ENCODE results near the gene KATNBL1.

Gene KATNBL1

DNA sequence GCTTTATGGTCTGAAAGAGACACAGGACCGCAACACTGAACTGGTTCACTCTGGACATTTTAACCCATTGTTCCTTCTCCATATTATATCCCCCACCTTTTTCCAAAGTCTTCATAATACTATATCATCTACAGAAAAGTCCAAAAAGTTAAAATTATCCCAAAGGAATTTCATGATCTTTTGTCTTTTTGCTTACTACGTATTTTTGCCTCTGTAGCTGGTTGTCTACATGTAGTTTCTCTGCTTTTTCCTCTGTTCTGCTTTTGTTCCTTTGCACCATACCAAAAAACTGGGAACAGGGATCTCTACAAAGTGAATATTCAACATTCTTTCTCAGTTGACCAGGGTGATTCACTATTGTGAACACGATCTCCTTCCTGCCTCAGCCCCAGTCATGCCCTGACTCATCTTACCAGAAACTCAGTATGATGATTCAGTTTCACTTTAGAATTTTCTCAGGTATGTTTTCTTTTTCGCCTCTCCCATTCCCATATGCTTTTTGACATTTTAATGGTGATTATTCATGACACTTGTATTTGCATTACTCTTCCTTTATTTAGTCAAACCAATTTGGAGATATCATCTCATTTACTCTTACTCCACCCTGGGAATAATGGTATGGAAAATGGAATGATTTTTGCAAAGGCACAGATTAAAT lies 29.4 kb upstream of the KATNBL1 start:
- Histone ChIP-seq H3K4ac (ENCODE audit: low read depth, low read length) (no peak overlapping the region), H3K4me1 (ENCODE audit: control insufficient read depth, low read depth, low read length) (no peaks in the 10 kb centered on the region), H3K79me2 (ENCODE audit: control insufficient read depth, insufficient read depth, low read length) (no peaks in the 10 kb centered on the region), H3K4me3 (ENCODE audit: low read length) (no peak overlapping the region), H2BK15ac (replicated peaks; ENCODE audit: low read depth) (no peak overlapping the region), H3K27me3 (ENCODE audit: insufficient read depth, low read length, poor library complexity) (no peaks in the 10 kb centered on the region), H2AK5ac (ENCODE audit: low read length) (no peak overlapping the region), H3K27ac (ENCODE audit: low read depth, low read length) (no peak overlapping the region), H3K56ac (ENCODE audit: low read length) (no peak overlapping the region), H3K79me1 (ENCODE audit: low read length) (no peaks in the 10 kb centered on the region), H4K8ac (ENCODE audit: low read depth, low read length) (no peak overlapping the region), H3K4me2 (ENCODE audit: low read length) (no peak overlapping the region), H3K18ac (ENCODE audit: low read length) (no peak overlapping the region), H2BK5ac (ENCODE audit: low read length) (no peak overlapping the region), H3K9ac (ENCODE audit: low read length) (no peak overlapping the region), H3K36me3 (ENCODE audit: control insufficient read depth, insufficient read depth, low read length) (no peaks in the 10 kb centered on the region), H2BK120ac (ENCODE audit: low read depth, low read length) (no peak overlapping the region), H3K23ac (ENCODE audit: low read length) (no peak overlapping the region), H4K5ac (ENCODE audit: low read length) (no peak overlapping the region)
- no CpG with 5 or more reads among the region's 4 CpGs for WGBS (ENCODE audit: extremely low coverage, insufficient coverage, low lambda C conversion rate)
- peak; percentile 70 for DNase-seq

DNA sequence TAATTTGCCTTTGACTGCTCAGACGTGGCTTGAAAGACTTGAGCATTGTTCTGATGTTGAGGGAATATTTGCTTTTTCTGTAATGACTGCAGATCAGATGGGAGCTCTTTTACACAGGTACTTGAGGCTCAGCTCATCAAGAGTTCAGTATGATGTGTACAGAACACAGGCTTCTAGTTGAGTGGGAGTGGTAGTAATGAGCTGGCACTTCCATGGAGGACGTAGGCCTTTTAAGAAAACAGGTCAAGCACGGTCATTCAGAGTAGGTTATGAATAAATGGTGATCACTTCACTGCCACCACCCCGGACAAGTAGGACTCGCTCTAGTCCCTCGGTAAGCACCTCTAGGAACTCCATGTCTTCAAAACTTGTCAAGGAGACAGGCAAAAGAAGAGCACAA lies 23.7 kb upstream of the KATNBL1 start:
- Histone ChIP-seq H2BK15ac (replicated peaks; ENCODE audit: low read depth) (no peak overlapping the region), H4K8ac (ENCODE audit: low read depth, low read length) (no peak overlapping the region)
- no CpG with 5 or more reads among the region's 6 CpGs for WGBS (ENCODE audit: extremely low coverage, insufficient coverage, low lambda C conversion rate)

GRCh38 chr15:34223904-34224596 lies 14.2 kb upstream of the KATNBL1 start:
- Histone ChIP-seq H2BK15ac (replicated peaks; ENCODE audit: low read depth) (no peak overlapping the region), H3K4ac (ENCODE audit: low read depth, low read length) (no peak overlapping the region), H2BK5ac (ENCODE audit: low read length) (no peak overlapping the region), H3K27ac (ENCODE audit: low read depth, low read length) (peak overlapping the region; percentile 52), H2AK5ac (ENCODE audit: low read length) (no peak overlapping the region), H3K79me2 (ENCODE audit: control insufficient read depth, insufficient read depth, low read length) (peaks cover 12% of the 10 kb centered on the region), H3K23ac (ENCODE audit: low read length) (no peak overlapping the region), H3K9ac (ENCODE audit: low read length) (peak overlapping the region; percentile 95), H3K4me1 (ENCODE audit: control insufficient read depth, low read depth, low read length) (no peaks in the 10 kb centered on the region), H3K27me3 (ENCODE audit: insufficient read depth, low read length, poor library complexity) (no peaks in the 10 kb centered on the region), H2BK120ac (ENCODE audit: low read depth, low read length) (no peak overlapping the region), H3K18ac (ENCODE audit: low read length) (no peak overlapping the region), H3K36me3 (ENCODE audit: control insufficient read depth, insufficient read depth, low read length) (peaks cover 2% of the 10 kb centered on the region), H3K56ac (ENCODE audit: low read length) (peak overlapping the region; percentile 92), H4K8ac (ENCODE audit: low read depth, low read length) (peak overlapping the region; percentile 99), H4K5ac (ENCODE audit: low read length) (peak overlapping the region; percentile 77), H3K4me3 (ENCODE audit: low read length) (no peak overlapping the region), H3K79me1 (ENCODE audit: low read length) (peaks cover 7% of the 10 kb centered on the region), H3K4me2 (ENCODE audit: low read length) (peak overlapping the region; percentile 2)
- no peak for DNase-seq
- WGBS (ENCODE audit: extremely low coverage, insufficient coverage, low lambda C conversion rate), result no CpG with 5 or more reads among the region's 24 CpGs

More for the DNA sequence above, 23.7 kb upstream of the KATNBL1 start:
- H3K4me2 ChIP-seq (ENCODE audit: low read length), result no peak overlapping the region
- H3K79me1 ChIP-seq (ENCODE audit: low read length), result no peaks in the 10 kb centered on the region
- no peak overlapping the region for H3K56ac ChIP-seq (ENCODE audit: low read length)
- no peaks in the 10 kb centered on the region for H3K4me1 ChIP-seq (ENCODE audit: control insufficient read depth, low read depth, low read length)
- H4K5ac ChIP-seq (ENCODE audit: low read length), result no peak overlapping the region
- no peak for DNase-seq
- H3K27me3 ChIP-seq (ENCODE audit: insufficient read depth, low read length, poor library complexity), result no peaks in the 10 kb centered on the region
- no peak overlapping the region for H2AK5ac ChIP-seq (ENCODE audit: low read length)
- no peak overlapping the region for H3K4me3 ChIP-seq (ENCODE audit: low read length)
- no peaks in the 10 kb centered on the region for H3K36me3 ChIP-seq (ENCODE audit: control insufficient read depth, insufficient read depth, low read length)
- H3K27ac ChIP-seq (ENCODE audit: low read depth, low read length), result no peak overlapping the region
- no peaks in the 10 kb centered on the region for H3K79me2 ChIP-seq (ENCODE audit: control insufficient read depth, insufficient read depth, low read length)
- H3K18ac ChIP-seq (ENCODE audit: low read length), result no peak overlapping the region
- H2BK5ac ChIP-seq (ENCODE audit: low read length), result no peak overlapping the region
- no peak overlapping the region for H3K23ac ChIP-seq (ENCODE audit: low read length)
- no peak overlapping the region for H2BK120ac ChIP-seq (ENCODE audit: low read depth, low read length)
- H3K4ac ChIP-seq (ENCODE audit: low read depth, low read length), result no peak overlapping the region
- no peak overlapping the region for H3K9ac ChIP-seq (ENCODE audit: low read length)

DNA sequence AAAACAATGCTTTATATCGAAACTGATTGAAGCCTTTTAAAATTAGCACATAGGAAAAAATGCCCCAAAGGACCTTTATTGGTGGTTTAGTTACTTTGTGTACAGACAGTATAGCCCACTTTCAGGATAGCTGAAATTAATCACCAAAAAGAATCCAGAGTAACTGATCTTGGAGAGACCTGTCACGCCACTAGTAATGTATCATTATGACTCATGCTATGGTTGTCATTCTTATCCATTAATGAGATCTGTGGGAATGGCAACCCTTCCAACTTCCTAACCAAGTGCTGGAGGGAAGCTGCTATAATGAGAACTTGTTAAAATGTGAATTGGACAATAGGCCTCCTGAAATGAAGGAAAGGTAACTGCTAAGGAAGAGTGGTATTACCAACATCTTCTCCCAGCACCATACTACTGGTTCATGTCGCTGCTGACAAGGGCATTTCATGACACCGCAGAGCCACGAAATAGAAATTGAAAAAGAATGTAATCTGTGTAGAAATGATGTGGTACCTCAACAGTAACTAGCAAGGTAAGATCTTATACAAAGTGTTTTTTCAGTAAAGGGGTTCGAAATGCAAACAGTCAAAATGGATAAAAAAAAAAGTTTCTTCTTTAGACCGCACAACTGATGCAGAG lies 7.8 kb upstream of the KATNBL1 start:
- no peak overlapping the region for H3K56ac ChIP-seq (ENCODE audit: low read length)
- H3K27me3 ChIP-seq (ENCODE audit: insufficient read depth, low read length, poor library complexity), result no peaks in the 10 kb centered on the region
- no peak overlapping the region for H3K18ac ChIP-seq (ENCODE audit: low read length)
- H3K4ac ChIP-seq (ENCODE audit: low read depth, low read length), result no peak overlapping the region
- H4K8ac ChIP-seq (ENCODE audit: low read depth, low read length), result no peak overlapping the region
- H3K36me3 ChIP-seq (ENCODE audit: control insufficient read depth, insufficient read depth, low read length), result no peaks in the 10 kb centered on the region
- peaks cover 3% of the 10 kb centered on the region for H3K4me1 ChIP-seq (ENCODE audit: control insufficient read depth, low read depth, low read length)
- no peaks in the 10 kb centered on the region for H3K79me1 ChIP-seq (ENCODE audit: low read length)
- no peak overlapping the region for H3K4me2 ChIP-seq (ENCODE audit: low read length)
- H3K4me3 ChIP-seq (ENCODE audit: low read length), result no peak overlapping the region
- H2BK15ac ChIP-seq (replicated peaks; ENCODE audit: low read depth), result no peak overlapping the region
- H3K27ac ChIP-seq (ENCODE audit: low read depth, low read length), result no peak overlapping the region
- H2BK120ac ChIP-seq (ENCODE audit: low read depth, low read length), result no peak overlapping the region
- no peaks in the 10 kb centered on the region for H3K79me2 ChIP-seq (ENCODE audit: control insufficient read depth, insufficient read depth, low read length)
- H2BK5ac ChIP-seq (ENCODE audit: low read length), result no peak overlapping the region
- no peak overlapping the region for H3K23ac ChIP-seq (ENCODE audit: low read length)
- no peak overlapping the region for H4K5ac ChIP-seq (ENCODE audit: low read length)
- no peak overlapping the region for H2AK5ac ChIP-seq (ENCODE audit: low read length)
- WGBS (ENCODE audit: extremely low coverage, insufficient coverage, low lambda C conversion rate), result no CpG with 5 or more reads among the region's 7 CpGs
- no peak overlapping the region for H3K9ac ChIP-seq (ENCODE audit: low read length)
- DNase-seq, result no peak

GRCh38 chr15:34216527-34217270 lies 6.8 kb upstream of the KATNBL1 start:
- Histone ChIP-seq H4K8ac (ENCODE audit: low read depth, low read length) (no peak overlapping the region), H3K36me3 (ENCODE audit: control insufficient read depth, insufficient read depth, low read length) (no peaks in the 10 kb centered on the region), H3K79me2 (ENCODE audit: control insufficient read depth, insufficient read depth, low read length) (no peaks in the 10 kb centered on the region), H2BK120ac (ENCODE audit: low read depth, low read length) (no peak overlapping the region), H3K23ac (ENCODE audit: low read length) (no peak overlapping the region), H3K18ac (ENCODE audit: low read length) (no peak overlapping the region), H3K4ac (ENCODE audit: low read depth, low read length) (no peak overlapping the region), H3K4me2 (ENCODE audit: low read length) (no peak overlapping the region), H2AK5ac (ENCODE audit: low read length) (no peak overlapping the region), H3K56ac (ENCODE audit: low read length) (no peak overlapping the region), H2BK15ac (replicated peaks; ENCODE audit: low read depth) (no peak overlapping the region), H3K79me1 (ENCODE audit: low read length) (no peaks in the 10 kb centered on the region), H3K27me3 (ENCODE audit: insufficient read depth, low read length, poor library complexity) (no peaks in the 10 kb centered on the region), H3K4me1 (ENCODE audit: control insufficient read depth, low read depth, low read length) (peaks cover 3% of the 10 kb centered on the region), H2BK5ac (ENCODE audit: low read length) (no peak overlapping the region), H3K27ac (ENCODE audit: low read depth, low read length) (no peak overlapping the region), H4K5ac (ENCODE audit: low read length) (no peak overlapping the region), H3K9ac (ENCODE audit: low read length) (no peak overlapping the region), H3K4me3 (ENCODE audit: low read length) (no peak overlapping the region)
- no peak for DNase-seq

Measured in mesendoderm (in vitro differentiated cells).